Esophagus squamous epithelium (tissue), 4 donors: ENCODE measurements around the gene PARD3.

Source experiments
- CTCF ChIP-seq, 6 experiments: fragments of 450-650 bp in 4 of 6; fragments of 200-600 bp in 2 of 6; sonication (generic) in 2 of 6; IDR thresholded peaks; one replicate each; pipeline ENCODE4 v1.5.1; 2016 to 2019; ENCODE audit warnings: antibody characterized with exemption in 6 of 6, mild to moderate bottlenecking in 4 of 6, moderate library complexity in 4 of 6
- POLR2A ChIP-seq, 4 donors: fragments of 450-650 bp; IDR thresholded peaks; one replicate each; pipeline ENCODE4 v1.6.1; 2017; ENCODE audit warnings: antibody characterized with exemption in 4 of 4, mild to moderate bottlenecking in 4 of 4, moderate library complexity in 3 of 4

GRCh38 chr10:34116220-34116641 lies 698.9 kb downstream of the PARD3 start:
- no peak for TF ChIP-seq CTCF (IDR thresholded peaks at IDR 0.05)
- TF ChIP-seq POLR2A (IDR thresholded peaks at IDR 0.05): no peak
